KOPT-K1 (cell line): ENCODE results near the gene PLEKHA5.

Source experiments
- H3K27ac ChIP-seq: fragments of 200-600 bp; sonication (generic); 2 replicates; pipeline ENCODE4 v1.5.1; 2016; ENCODE audit warnings: antibody characterized with exemption, mild to moderate bottlenecking, low read depth, low read length; ENCODE audit not compliant: poor library complexity, severe bottlenecking
- H3K36me3 ChIP-seq: fragments of 200-600 bp; sonication (generic); 2 replicates; pipeline ENCODE4 v1.5.1; 2017; ENCODE audit warnings: antibody characterized with exemption, mild to moderate bottlenecking, low read length, moderate library complexity; ENCODE audit not compliant: insufficient read depth
- H3K9me3 ChIP-seq: fragments of 200-600 bp; sonication (generic); 2 replicates; pipeline ENCODE4 v1.5.1; 2017; ENCODE audit warnings: antibody characterized with exemption, low read length, mild to moderate bottlenecking; ENCODE audit not compliant: insufficient read depth, poor library complexity, severe bottlenecking

Gene PLEKHA5

GRCh38 chr12:19236656-19237055 is 107.1 kb downstream of the PLEKHA5 start:
- Histone ChIP-seq H3K9me3 (no peaks in the 10 kb centered on the region), H3K27ac (no peak overlapping the region), H3K36me3 (no peaks in the 10 kb centered on the region)

GRCh38 chr12:19238540-19238939 is 109.0 kb downstream of the PLEKHA5 start:
- Histone ChIP-seq H3K27ac (no peak overlapping the region), H3K9me3 (no peaks in the 10 kb centered on the region), H3K36me3 (no peaks in the 10 kb centered on the region)

GRCh38 chr12:19239102-19239501 is 109.6 kb downstream of the PLEKHA5 start:
- Histone ChIP-seq H3K27ac (no peak overlapping the region), H3K9me3 (no peaks in the 10 kb centered on the region), H3K36me3 (no peaks in the 10 kb centered on the region)

- Histone ChIP-seq H3K9me3 (no peaks in the 10 kb centered on the region), H3K36me3 (no peaks in the 10 kb centered on the region), H3K27ac (no peak overlapping the region)
These were observed 110.2 kb downstream of the PLEKHA5 start for GRCh38 chr12:19239616-19240234.

GRCh38 chr12:19242581-19242980 is 113.0 kb downstream of the PLEKHA5 start:
- H3K9me3 ChIP-seq, result no peaks in the 10 kb centered on the region
- no peaks in the 10 kb centered on the region for H3K36me3 ChIP-seq
- peak overlapping the region; percentile 59 for H3K27ac ChIP-seq

GRCh38 chr12:19243551-19243950 is 114.0 kb downstream of the PLEKHA5 start:
- Histone ChIP-seq H3K36me3 (no peaks in the 10 kb centered on the region), H3K9me3 (no peaks in the 10 kb centered on the region), H3K27ac (peak overlapping the region; percentile 59)

GRCh38 chr12:19244312-19244711 is 114.8 kb downstream of the PLEKHA5 start:
- Histone ChIP-seq H3K27ac (peak overlapping the region; percentile 59), H3K36me3 (no peaks in the 10 kb centered on the region), H3K9me3 (no peaks in the 10 kb centered on the region)

GRCh38 chr12:19245106-19245505 is 115.6 kb downstream of the PLEKHA5 start:
- H3K9me3 ChIP-seq, result no peaks in the 10 kb centered on the region
- H3K27ac ChIP-seq, result peak overlapping the region; percentile 59
- no peaks in the 10 kb centered on the region for H3K36me3 ChIP-seq

- H3K9me3 ChIP-seq, result no peaks in the 10 kb centered on the region
- H3K36me3 ChIP-seq, result no peaks in the 10 kb centered on the region
- no peak overlapping the region for H3K27ac ChIP-seq
These were observed 116.1 kb downstream of the PLEKHA5 start for GRCh38 chr12:19245666-19246065.

GRCh38 chr12:19246933-19247332 is 117.4 kb downstream of the PLEKHA5 start:
- no peaks in the 10 kb centered on the region for H3K36me3 ChIP-seq
- no peaks in the 10 kb centered on the region for H3K9me3 ChIP-seq
- H3K27ac ChIP-seq, result no peak overlapping the region

- no peak overlapping the region for H3K27ac ChIP-seq
- no peaks in the 10 kb centered on the region for H3K36me3 ChIP-seq
These were observed 119.5 kb downstream of the PLEKHA5 start for GRCh38 chr12:19248929-19249602.

GRCh38 chr12:19251481-19252132 is 122.1 kb downstream of the PLEKHA5 start:
- no peaks in the 10 kb centered on the region for H3K36me3 ChIP-seq
- no peak overlapping the region for H3K27ac ChIP-seq
- H3K9me3 ChIP-seq, result no peaks in the 10 kb centered on the region

More at GRCh38 chr12:19248929-19249602, 119.5 kb downstream of the PLEKHA5 start:
- no peaks in the 10 kb centered on the region for H3K9me3 ChIP-seq

- Histone ChIP-seq H3K9me3 (no peaks in the 10 kb centered on the region), H3K36me3 (no peaks in the 10 kb centered on the region), H3K27ac (no peak overlapping the region)
These were observed 130.6 kb downstream of the PLEKHA5 start for GRCh38 chr12:19260135-19260534.

GRCh38 chr12:19261773-19262172 is 132.2 kb downstream of the PLEKHA5 start:
- H3K36me3 ChIP-seq, result no peaks in the 10 kb centered on the region

GRCh38 chr12:19263672-19264071 is 134.1 kb downstream of the PLEKHA5 start:
- no peak overlapping the region for H3K27ac ChIP-seq
- no peaks in the 10 kb centered on the region for H3K36me3 ChIP-seq
- H3K9me3 ChIP-seq, result no peaks in the 10 kb centered on the region

More at GRCh38 chr12:19261773-19262172, 132.2 kb downstream of the PLEKHA5 start:
- Histone ChIP-seq H3K27ac (no peak overlapping the region), H3K9me3 (no peaks in the 10 kb centered on the region)
